Stimulated activated CD8-positive, alpha-beta memory T cell treated with anti-CD3 and anti-CD28 coated beads, Interleukin-4, amount 100 ng/mL, for 24 hours (primary cell): ENCODE measurements around the gene E2F4.

Experiments used
- DNase-seq: peaks from one replicate; pipeline ENCODE4 v3.0.0-alpha.2; 2020; ENCODE audit warnings: low read depth

E2F4 gene

DNA sequence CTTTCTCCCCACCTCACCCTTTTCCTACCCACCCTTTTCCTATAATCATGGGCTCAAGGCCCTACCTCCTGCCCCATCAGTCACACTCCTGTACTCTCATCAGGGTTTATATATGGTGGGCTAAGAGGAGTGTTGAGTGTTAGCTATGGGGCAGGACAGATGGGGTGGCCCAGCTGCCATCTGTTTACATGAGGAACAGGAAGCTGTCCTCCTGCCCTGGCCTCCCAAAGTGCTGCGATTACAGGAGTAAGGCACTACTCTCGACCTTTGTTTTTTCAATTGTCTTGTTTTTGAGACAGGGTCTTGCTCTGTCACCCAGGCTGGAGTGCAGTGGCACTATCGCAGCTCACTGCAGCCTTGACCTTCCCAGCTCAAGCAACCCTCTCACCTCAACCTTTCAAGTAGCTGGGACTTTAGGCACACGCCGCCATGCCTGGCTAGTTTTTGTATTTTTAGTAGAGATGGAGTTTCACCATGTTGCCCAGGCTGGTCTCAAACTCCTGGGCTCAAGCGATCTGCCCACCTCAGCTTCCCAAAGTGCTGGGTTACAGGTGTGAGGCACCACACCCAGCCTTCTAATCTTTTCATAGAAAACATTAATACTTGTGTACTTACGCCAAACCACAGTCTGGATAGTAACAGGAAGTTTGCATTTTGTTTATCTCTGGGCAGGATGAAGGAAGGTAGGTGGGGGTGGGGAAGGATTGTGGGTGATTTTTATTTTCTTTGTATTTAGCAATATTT lies 33.9 kb upstream of the E2F4 start:
- no peak for DNase-seq

DNA sequence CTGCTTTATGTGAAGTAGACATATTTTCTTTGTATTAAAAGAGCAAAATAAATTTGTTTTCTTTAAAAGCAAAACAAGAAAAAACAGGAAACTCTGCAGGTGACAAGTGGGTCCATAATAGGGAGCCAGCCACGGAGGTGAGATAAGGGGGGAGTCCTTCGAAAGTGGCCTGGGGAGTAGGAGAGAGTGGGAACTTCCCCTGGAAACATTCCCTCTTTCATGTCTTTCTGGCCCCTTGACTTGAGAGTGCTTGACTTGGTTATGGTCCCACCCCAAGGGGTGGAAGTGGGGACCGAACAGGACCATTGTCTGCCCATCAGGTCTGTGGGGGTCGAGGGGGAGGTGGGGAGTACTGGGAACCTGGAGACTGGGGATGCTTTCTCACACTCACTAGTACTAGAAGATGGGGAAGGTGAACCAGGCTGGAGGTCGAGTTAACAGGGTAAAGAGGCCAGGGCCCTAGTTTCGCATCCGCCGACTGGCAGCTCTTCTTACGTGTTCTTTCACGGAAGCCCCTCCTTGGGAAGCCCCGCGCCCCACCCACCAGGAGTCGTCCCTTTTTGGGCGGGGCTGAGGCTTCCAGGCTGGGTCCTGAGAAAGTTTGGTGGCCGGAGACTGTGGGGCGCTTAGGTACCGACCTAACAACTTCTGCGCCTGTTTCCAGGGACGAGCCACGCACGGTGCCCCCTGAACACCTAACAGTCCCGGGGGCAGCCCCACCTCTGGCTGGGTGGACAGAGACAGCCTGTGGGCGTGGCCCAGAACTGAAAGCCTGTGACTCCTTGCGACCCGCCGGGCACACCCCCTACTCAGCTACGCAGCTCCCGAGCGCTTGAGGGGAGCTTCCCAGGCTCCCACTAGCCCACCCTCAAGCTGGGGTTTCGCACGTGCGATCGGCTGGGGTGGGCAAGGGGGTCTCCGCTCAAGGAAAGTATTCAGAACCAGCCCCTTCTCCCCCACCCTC lies 33.0 kb upstream of the E2F4 start:
- peak; percentile 67 for DNase-seq

DNA sequence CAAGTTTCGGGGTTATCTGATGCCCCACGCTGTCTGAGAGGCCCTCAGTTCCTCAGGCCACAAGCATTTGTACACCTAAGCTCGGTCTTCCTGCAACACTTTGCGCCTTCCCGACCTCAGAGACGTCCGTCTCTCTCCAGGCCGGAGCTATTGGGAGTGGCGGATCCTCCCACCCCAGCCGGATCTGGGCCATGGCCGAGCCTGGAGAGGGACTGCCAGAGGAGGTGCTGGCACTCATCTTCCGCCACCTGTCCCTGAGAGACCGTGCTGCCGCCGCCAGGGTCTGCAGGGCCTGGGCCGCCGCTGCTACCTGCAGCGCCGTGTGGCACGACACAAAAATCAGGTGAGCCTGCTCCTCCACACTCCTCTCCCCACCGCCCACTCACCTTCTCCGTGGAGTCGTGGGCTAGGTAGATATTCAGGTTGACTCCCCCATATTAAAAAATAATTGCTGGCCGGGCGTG lies 30.3 kb upstream of the E2F4 start:
- no peak for DNase-seq

DNA sequence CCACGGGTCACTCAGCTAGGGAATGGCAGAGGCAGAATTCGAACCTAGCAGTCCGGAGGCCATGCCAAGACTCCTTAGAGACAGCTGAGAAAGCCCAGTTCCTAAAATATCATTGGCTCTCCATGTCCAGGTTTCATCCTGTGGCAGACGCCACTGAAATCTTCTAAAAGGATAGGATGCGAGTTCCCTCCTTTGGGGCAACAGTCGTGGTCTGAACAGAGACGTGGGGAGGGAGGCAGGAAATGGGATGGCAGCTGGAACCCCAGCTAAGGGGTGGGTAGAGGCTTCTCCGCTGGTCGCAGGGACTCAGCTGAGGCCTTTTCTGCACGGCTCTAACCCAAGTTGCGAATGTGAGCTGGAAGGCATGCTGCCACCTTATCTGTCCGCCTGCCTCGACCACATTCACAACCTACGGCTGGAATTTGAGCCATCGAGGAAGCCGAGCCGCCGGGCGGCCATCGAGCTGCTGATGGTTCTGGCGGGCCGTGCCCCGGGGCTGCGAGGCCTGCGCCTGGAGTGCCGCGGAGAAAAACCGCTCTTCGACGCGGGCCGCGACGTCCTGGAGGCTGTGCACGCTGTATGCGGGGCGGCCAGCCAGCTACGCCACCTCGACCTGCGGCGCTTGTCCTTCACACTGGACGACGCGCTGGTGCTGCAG lies 29.3 kb upstream of the E2F4 start:
- no peak for DNase-seq

DNA sequence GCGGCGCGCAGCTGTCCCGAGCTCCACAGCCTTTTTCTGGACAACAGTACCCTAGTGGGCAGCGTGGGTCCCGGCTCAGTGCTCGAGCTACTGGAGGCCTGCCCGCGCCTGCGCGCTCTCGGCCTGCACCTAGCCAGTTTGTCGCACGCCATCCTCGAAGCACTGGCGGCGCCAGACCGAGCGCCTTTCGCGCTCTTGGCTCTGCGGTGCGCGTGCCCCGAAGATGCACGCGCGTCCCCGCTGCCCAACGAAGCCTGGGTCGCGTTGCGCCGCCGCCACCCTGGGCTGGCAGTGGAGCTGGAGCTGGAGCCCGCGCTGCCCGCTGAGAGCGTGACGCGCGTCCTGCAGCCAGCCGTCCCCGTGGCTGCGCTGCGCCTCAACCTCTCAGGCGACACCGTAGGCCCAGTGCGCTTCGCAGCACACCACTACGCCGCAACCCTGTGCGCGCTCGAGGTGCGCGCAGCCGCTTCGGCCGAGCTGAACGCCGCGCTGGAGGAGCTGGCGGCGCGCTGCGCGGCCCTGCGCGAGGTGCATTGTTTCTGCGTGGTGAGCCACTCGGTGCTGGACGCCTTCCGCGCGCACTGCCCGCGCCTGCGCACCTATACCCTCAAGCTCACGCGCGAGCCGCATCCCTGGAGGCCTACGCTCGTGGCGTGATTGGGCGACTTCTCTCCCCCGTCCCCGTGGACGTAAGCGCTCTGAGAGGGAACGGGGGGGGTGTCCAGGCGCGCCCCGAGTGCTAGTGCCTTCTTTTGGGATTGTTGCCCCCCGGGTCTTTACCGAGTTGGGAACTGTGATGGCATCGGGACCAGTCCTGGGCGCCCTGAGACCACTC lies 28.6 kb upstream of the E2F4 start:
- DNase-seq, result no peak

DNA sequence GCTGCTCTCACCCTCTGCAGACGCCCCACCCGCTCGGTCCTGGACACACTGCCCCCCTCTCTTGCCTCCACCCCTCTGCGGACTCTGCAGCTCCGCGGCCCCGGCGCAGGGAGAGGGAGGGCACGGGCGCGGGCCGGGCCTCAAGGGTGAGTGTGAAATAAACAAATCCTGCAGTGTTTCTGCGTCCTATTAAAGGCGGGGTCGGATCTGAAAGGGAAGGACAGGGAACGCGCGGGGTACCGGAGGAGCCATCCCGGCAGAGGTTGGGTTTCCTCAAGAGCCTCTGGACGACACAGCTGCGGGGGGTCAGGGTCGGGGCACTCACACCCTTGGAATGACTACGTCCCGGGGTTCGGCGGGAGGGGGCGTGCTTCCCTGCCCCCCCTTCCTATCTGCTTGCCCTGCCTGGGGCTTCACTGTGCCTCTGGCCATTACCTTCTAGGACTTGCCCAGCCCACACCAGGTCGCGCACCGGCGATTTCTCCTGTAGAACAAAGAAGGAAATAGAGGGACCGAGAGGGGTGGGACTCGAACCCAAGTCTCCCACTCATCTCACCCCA lies 27.9 kb upstream of the E2F4 start:
- no peak for DNase-seq

DNA sequence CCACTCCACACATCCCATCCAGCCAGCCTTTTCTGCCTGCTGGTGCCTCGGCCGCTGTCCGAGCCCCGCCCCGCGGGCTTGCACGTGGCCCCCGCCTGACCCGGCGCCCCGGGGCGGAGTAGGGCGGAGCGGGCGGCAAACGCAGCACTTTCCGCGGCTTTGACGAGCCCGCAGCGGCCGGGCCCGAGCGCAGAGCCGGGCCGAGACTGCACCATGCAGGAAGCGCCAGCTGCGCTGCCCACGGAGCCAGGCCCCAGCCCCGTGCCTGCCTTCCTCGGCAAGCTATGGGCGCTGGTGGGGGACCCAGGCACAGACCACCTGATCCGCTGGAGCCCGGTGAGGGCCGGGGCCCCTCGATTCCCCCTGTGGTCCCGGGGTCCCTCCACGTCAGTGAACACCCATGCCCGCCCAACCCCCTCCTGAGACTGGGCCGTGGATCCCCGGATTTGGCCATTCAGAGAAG lies 27.3 kb upstream of the E2F4 start, which contains the start of gene HSF4:
Gene HSF4, plus strand, starts transcription at position 147 of the 463 bp plus-strand sequence. Its CDS starts 67 bp downstream, at position 214.
- no peak for DNase-seq

DNA sequence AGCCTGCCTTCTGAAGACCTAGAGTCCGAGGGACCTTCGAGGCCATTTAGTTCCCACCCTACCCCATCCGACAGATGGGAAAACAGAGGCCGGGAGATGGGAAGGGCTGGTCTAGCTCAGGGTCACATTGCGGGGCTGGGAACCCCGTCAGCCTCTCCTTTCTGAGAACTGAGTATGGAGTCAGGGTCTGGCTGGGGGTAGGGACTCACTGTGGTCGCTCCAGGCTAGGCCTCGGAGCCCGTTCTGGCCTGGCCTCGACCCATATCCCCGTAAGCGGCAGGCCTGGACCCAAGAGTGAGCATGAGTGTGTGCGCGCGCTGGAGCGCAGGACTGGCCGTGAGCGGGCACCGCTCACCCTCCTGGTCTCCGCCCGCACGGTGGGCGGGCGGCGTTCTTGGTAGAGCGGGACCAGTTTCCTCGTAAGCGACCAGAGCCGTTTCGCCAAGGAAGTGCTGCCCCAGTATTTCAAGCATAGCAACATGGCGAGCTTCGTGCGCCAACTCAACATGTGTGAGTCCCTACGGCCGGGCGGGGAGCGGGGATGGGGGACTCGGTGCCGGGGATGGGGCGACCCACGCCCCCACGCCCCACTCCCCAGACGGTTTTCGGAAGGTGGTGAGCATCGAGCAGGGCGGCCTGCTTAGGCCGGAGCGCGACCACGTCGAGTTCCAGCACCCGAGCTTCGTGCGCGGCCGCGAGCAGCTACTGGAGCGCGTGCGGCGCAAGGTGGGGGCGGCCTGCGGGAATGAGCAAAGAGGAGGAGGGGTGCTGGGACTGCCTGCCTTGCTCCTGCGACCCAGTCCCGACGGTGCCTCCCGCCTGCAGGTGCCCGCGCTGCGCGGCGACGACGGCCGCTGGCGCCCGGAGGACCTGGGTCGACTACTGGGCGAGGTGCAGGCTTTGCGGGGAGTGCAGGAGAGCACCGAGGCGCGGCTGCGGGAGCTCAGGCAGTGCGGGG lies 26.6 kb upstream of the E2F4 start:
- no peak for DNase-seq

DNA sequence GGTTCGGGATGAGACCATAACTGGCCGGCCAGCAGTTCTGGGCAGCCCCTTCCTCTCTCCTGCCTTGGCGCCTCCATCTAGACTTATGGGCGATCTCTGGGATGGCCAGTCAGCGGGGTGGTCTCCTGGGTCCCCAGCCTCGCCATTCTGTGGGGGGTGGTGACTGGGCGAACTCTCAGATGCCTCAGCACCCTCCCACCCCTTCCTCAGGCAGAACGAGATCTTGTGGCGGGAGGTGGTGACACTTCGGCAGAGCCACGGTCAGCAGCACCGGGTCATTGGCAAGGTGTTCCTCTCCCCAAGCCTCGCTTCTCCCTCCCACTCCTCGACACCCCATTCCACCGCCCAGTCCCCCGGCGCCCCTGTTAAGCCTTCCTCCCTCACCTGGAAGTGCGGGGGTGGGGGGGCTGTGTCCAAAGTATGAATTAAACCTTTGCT lies 25.8 kb upstream of the E2F4 start:
- no peak for DNase-seq

DNA sequence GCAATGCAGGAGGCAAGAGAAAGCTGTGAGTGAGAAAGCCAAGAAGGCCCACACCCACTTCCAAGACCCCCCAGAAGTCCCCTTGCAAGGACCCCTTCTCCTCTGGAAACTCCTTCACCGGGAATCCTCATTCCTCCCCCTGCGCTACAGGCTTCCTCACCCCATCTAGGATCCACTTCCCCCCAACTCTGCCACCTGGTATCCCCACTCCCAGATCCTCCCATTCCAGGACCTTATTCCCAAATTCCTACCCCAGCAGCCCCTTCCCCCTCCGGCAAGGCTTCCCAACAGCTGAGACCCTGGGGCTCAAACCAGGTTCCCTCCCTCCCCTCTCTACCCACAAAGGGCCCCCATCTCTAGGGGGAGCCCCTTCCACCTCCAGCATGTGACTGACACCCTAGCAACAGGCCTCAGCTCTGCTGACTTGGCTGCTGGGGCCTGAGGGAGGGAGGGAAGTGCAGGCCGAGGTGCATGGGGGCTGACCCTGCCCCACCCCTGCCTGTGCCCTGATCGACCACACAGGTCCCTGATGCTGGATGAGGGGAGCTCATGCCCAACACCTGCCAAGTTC lies 25.3 kb upstream of the E2F4 start:
- DNase-seq, result no peak

DNA sequence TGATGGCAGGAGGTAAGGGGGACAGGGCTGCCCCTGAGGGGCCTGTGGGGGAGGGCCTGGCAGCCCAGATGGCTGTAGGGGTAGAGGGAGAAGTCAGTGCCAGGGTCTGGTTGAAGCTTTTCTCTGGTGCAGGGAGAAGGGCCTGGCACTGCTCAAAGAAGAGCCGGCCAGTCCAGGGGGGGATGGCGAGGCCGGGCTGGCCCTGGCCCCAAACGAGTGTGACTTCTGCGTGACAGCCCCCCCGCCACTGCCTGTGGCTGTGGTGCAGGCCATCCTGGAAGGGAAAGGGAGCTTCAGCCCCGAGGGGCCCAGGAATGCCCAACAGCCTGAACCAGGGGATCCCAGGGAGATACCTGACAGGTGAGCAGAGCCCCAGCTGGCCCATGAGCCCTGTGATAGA lies 24.4 kb upstream of the E2F4 start:
- no peak for DNase-seq

DNA sequence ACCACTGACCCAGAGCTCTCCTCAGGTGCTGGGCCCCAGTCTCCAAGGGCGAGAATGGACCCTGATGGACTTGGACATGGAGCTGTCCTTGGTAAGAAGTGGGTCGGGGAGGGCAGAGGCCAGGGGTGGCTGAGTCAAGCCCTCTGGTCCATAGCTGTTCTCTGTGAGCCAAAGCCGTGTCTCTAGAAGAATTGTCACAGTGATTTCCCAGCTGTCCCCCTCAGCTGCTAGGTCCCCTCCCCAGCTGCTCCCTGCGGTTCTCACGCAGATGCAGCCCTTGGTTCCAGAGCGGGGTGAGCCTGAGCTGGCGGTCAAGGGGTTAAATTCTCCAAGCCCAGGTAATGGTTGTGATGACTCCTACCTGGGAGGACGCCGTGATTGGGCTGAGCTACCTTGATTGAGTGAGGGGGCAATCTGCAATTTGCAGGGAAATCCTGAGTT lies 22.9 kb upstream of the E2F4 start:
- DNase-seq, result no peak

DNA sequence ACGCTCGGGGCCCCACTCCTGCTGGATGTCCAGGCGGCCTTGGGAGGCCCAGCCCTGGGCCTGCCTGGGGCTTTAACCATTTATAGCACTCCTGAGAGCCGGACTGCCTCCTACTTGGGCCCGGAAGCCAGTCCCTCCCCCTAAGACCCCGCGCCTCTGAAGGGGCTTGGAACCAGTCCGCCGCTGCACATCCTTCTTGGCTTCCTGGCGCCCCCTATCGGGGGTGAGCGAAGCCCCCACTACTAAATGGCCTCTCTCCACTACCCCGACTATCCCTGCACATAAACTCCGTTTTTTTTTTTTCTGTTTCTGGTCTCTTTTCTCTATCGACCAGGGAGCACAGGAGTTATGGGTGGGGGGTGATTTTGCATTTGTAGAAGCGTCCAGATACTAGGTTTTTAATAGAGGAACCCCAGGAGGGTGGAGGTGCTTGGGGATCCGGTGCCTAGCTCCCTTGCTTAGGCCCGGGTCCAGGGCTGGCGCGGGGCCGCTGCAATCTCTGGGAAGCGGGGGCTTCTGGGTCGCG lies 22.2 kb upstream of the E2F4 start:
- no peak for DNase-seq

DNA sequence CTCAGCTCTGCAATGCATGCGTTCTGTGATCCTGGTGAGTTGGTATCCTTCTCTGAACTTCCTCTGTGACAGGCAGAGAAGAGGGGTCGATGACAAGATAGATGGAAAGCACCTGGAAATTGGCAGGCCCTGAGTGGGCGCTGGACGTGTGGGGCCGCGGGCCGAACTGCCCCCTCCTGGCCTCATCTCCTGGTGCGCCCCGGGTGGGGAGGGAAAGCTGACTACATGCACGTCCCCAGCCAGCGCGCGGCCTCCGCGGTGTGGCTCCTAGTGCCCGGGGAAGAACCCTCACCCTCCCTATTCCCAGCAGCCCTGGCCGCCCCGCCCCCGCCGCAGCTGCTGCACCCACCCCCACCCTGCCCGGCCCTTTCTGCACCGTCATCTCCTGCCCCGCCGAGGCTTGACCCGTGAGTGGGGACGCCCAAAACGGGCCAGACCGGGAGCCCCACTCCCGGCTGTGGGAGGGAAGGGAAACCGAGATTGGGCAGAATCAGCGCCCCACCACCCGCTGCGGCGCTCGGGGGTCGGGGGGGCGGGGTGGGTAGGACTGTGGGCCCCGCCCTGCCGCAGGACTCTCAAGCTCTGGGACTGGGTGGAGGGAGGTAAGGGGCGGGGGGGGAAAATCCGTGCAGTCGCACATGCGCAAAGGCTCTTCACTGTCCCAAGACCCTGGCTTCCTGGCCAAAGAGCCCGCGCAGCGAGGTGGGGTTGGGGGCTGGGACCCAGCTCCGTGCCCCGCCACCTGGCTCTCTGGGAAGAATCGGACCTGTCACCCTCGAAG lies 21.6 kb upstream of the E2F4 start, which contains the start of gene NOL3:
Gene NOL3, plus strand, starts transcription at position 371 of the 781 bp plus-strand sequence.
- DNase-seq, result no peak

DNA sequence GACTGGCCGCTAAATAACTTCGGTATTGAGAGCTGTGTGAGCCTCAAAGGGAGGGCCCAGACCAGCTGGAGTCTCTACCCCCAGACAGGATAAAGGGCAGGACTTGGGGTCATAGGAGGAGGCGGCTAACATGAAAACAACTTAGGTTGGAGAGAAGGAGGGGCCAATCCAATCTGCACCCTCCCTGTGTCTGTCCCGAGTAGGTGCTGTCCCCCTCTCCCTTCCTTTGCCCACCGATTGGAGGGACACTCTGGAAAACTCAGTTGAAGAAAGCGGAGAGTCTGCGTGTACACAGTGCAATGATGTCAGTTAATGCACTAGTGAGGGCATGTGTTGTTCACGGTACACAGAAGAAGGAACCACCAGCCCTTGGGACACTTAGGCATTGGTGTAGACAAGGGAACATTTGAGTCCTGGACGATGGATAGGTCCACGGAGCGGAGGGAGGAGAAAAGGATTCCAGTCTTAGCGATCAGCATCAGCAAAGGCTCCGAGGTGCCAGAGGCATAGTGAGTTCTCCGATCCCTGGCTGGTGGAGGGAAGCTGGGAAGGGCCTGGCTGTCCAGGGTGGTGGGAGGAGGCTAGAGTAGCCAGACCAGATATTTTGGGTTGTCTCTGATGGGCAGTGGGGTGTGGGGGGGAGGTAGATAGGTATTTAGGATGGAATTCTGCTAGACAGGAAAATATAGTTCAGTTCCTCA lies 20.9 kb upstream of the E2F4 start:
- DNase-seq, result no peak

DNA sequence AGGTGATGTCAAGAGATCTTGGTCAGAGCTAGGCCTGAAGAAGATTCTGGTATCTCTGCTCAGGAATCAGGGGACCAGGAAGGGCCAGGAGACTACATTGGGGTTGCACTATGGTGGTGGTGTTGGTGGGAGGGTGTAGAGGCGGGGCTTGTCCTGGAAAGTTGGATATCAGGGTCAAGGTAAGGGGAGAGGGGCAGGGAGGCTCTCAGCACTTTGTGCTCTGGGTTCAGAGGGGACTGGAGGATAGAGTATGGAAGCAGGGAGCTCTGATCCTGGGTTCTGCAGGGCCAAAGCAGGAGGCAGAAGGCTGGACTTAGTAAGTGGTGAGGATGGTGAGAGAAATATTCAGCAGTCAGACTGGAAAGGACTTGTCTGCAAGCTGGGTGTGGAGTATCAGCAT lies 18.6 kb upstream of the E2F4 start:
- no peak for DNase-seq
